OCI-LY7 (cell line): ENCODE data around the gene FTO. TPM values are rescaled to one million over a fixed set of nuclear protein-coding genes. Genes with fewer than 3 reads are reported as not detected.

Experiments used
- BruUV-seq: library from RNA; stranded (reverse); fragments of 400-500 nt; replicated peaks from 2 replicates; lab custom pipeline; 2021; lab: Mats Ljungman, UMichigan
- CTCF ChIA-PET: fragments of 300-600 bp; sonication (Branson Sonifier 250); formaldehyde crosslinking; loops from one replicate; lab custom pipeline; 2022; ENCODE audit warnings: antibody characterized with exemption; ENCODE audit not compliant: unreplicated experiment; lab: Charles Lee
- POLR2A ChIA-PET: fragments of 300-600 bp; sonication (Branson Sonifier 250); formaldehyde crosslinking; loops from one replicate; lab custom pipeline; 2022; ENCODE audit warnings: antibody characterized with exemption; lab: Charles Lee
- DNase-seq: peaks from one replicate; pipeline ENCODE4 v3.0.0-alpha.2; 2015; ENCODE audit warnings: low spot score
- H2AFZ ChIP-seq: fragments of 200-600 bp; sonication (generic), shearing (Covaris generic); 2 replicates; pipeline ENCODE4 v1.6.1; 2014; ENCODE audit warnings: mild to moderate bottlenecking, antibody characterized with exemption, low read length, moderate library complexity
- H3K27ac ChIP-seq: fragments of 200-600 bp; sonication (generic); 2 replicates; pipeline ENCODE4 v1.5.1; 2014; ENCODE audit warnings: mixed run types, low read depth, mild to moderate bottlenecking, moderate library complexity, low read length, inconsistent platforms; ENCODE audit not compliant: poor library complexity, severe bottlenecking
- H3K36me3 ChIP-seq: fragments of 200-600 bp; sonication (generic); 2 replicates; pipeline ENCODE4 v1.6.1; 2014; ENCODE audit warnings: mild to moderate bottlenecking, antibody characterized with exemption, low read length, moderate library complexity, mixed read lengths; ENCODE audit not compliant: insufficient read depth
- H3K4me1 ChIP-seq: fragments of 200-600 bp; sonication (generic); 2 replicates; pipeline ENCODE4 v1.5.1; 2014; ENCODE audit warnings: mild to moderate bottlenecking, low read length; ENCODE audit not compliant: insufficient read depth, poor library complexity, severe bottlenecking
- H3K4me2 ChIP-seq: fragments of 200-600 bp; sonication (generic); 2 replicates; pipeline ENCODE4 v1.6.1; 2014; ENCODE audit warnings: mild to moderate bottlenecking, low read length
- H3K4me3 ChIP-seq: fragments of 200-600 bp; sonication (generic); 2 replicates; pipeline ENCODE4 v1.5.1; 2014; ENCODE audit warnings: mild to moderate bottlenecking, low read depth, low read length; ENCODE audit not compliant: poor library complexity, severe bottlenecking
- H3K79me2 ChIP-seq: fragments of 200-600 bp; sonication (generic); 2 replicates; pipeline ENCODE4 v1.6.1; 2016; ENCODE audit warnings: low read depth, mild to moderate bottlenecking, low read length, moderate library complexity, mixed read lengths; ENCODE audit not compliant: insufficient read depth
- H3K9me2 ChIP-seq: fragments of 200-600 bp; sonication (generic); 2 replicates; pipeline ENCODE4 v1.6.1; 2016; ENCODE audit warnings: mild to moderate bottlenecking, low read length, mixed read lengths; ENCODE audit not compliant: insufficient read depth
- H3K9me3 ChIP-seq: fragments of 200-600 bp; sonication (generic); 2 replicates; pipeline ENCODE4 v1.6.1; 2014; ENCODE audit warnings: mild to moderate bottlenecking, mixed run types, low read length, mixed read lengths
- H4K20me1 ChIP-seq: fragments of 200-600 bp; sonication (generic); 2 replicates; pipeline ENCODE4 v1.6.1; 2014; ENCODE audit warnings: mild to moderate bottlenecking, antibody characterized with exemption, low read length, moderate library complexity, mixed read lengths; ENCODE audit not compliant: insufficient read depth
- CTCF ChIP-seq: fragments of 200-600 bp; sonication (generic); conservative IDR thresholded peaks from 2 replicates; pipeline ENCODE4 v1.5.1; 2014; ENCODE audit warnings: mild to moderate bottlenecking, antibody characterized with exemption, low read length, moderate library complexity, mixed read lengths
- EZH2phosphoT487 ChIP-seq: fragments of 200-600 bp; sonication (generic); IDR thresholded peaks from 2 replicates; pipeline ENCODE4 v1.6.1; 2018; ENCODE audit warnings: low read depth, borderline replicate concordance, mild to moderate bottlenecking, mixed run types, antibody characterized with exemption, low read length, moderate library complexity, mixed read lengths
- intact Hi-C: fragments of 100-400 bp; cut with micrococcal nuclease; formaldehyde crosslinking; loops from one replicate; pipeline ENCODE4 v1.10.0; 2022; ENCODE audit not compliant: unreplicated experiment
- total RNA-seq, 2 experiments: library from RNA; depleted of rRNA in 1 of 2; stranded (reverse); fragments of >200 nt in 1 of 2; shearing (Covaris generic) in 1 of 2; gene quantifications; 2 replicates each; pipeline ENCODE4 v1.2.3, GENCODE V29; 2014 to 2022

Gene FTO
- total RNA-seq, 2 experiments from 2014 or later: 57.1 to 68.0 TPM

GRCh38 chr16:53745086-53745485 is 41.1 kb downstream of the FTO start:
- no peak overlapping the region for H2AFZ ChIP-seq
- intact Hi-C loops: no loop called here
- DNase-seq: no peak
- H3K9me3 ChIP-seq: peaks cover 8% of the 10 kb centered on the region; the same call in 1 of the 2 replicates
- ChIA-PET CTCF (interaction anchor here (0.7 kb wide), 1 partner anchor 9 kb away, joined by 3 read pairs; no protein-coding TSS in a partner anchor), POLR2A (interaction anchor here (0.6 kb wide), 1 partner anchor 110 kb away, joined by 4 read pairs; no protein-coding TSS in a partner anchor)
- peaks cover 15% of the 10 kb centered on the region for H4K20me1 ChIP-seq
- no peaks in the 10 kb centered on the region for H3K36me3 ChIP-seq
- H3K9me2 ChIP-seq: no peaks in the 10 kb centered on the region
- no peak overlapping the region for H3K27ac ChIP-seq
- H3K79me2 ChIP-seq: no peaks in the 10 kb centered on the region
- H3K4me2 ChIP-seq: no peak overlapping the region
- H3K4me3 ChIP-seq: no peak overlapping the region
- BruUV-seq: no TSS peak
- H3K4me1 ChIP-seq: peaks cover 6% of the 10 kb centered on the region
- TF ChIP-seq EZH2phosphoT487: no peak
- TF ChIP-seq CTCF: no peak

GRCh38 chr16:53745753-53746266 is 41.9 kb downstream of the FTO start:
- H3K4me2 ChIP-seq: no peak overlapping the region
- H3K79me2 ChIP-seq: no peaks in the 10 kb centered on the region
- H3K9me2 ChIP-seq: no peaks in the 10 kb centered on the region
- intact Hi-C loops: no loop called here
- no peak overlapping the region for H2AFZ ChIP-seq
- POLR2A ChIA-PET: no interaction called here
- no peak for DNase-seq
- H3K27ac ChIP-seq: no peak overlapping the region
- no peak overlapping the region for H3K4me3 ChIP-seq
- peaks cover 8% of the 10 kb centered on the region; the same call in 1 of the 2 replicates for H3K9me3 ChIP-seq
- H3K4me1 ChIP-seq: peaks cover 6% of the 10 kb centered on the region
- no peaks in the 10 kb centered on the region for H3K36me3 ChIP-seq
- TF ChIP-seq EZH2phosphoT487 (no peak), CTCF (no peak)
- CTCF ChIA-PET: no interaction called here
- peaks cover 15% of the 10 kb centered on the region for H4K20me1 ChIP-seq
- BruUV-seq: no TSS peak

GRCh38 chr16:53752560-53752959 is 48.6 kb downstream of the FTO start:
- Histone ChIP-seq H3K4me1 (peaks cover 8% of the 10 kb centered on the region), H3K9me3 (peaks cover 5% of the 10 kb centered on the region; the same call in 1 of the 2 replicates), H3K79me2 (no peaks in the 10 kb centered on the region), H3K27ac (no peak overlapping the region), H3K4me2 (no peak overlapping the region), H4K20me1 (peaks cover 4% of the 10 kb centered on the region), H3K9me2 (no peaks in the 10 kb centered on the region), H2AFZ (no peak overlapping the region), H3K36me3 (no peaks in the 10 kb centered on the region), H3K4me3 (no peak overlapping the region)
- DNase-seq: no peak
- BruUV-seq: no TSS peak
- intact Hi-C loops: no loop called here
- POLR2A ChIA-PET: no interaction called here
- TF ChIP-seq EZH2phosphoT487 (no peak), CTCF (no peak)
- CTCF ChIA-PET: no interaction called here
